Stimulated activated CD8-positive, alpha-beta memory T cell treated with anti-CD3 and anti-CD28 coated beads, Interleukin-15, amount 100 ng/mL, for 1 hour (primary cell): ENCODE results near the gene POLD4.
A peak's percentile ranks its signal among the peaks of the same experiment; 100 is the strongest.

Experiments used
- DNase-seq: peaks from one replicate; pipeline ENCODE4 v3.0.0-alpha.2; 2020; ENCODE audit warnings: low read depth

The POLD4 gene

DNA sequence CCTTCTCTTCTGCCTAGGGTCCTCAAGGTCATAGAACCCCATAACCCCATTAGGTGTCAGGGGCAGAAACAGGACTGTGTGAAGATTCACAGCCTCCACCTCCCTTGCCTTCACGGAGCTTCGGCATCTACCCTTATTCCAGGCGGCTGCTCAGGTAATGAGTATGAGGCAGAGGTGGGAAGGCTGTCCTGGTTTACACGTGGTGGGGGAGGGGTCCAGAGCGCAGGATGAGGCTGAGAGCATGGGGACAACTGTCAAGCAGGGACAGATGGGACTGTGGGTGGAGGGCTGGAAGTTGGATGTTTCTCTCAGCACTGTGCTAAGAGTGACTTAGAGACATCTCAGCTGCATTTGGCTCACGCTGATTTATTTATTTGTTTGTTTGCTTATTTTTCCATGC lies 34.2 kb upstream of the POLD4 start:
- no peak for DNase-seq

DNA sequence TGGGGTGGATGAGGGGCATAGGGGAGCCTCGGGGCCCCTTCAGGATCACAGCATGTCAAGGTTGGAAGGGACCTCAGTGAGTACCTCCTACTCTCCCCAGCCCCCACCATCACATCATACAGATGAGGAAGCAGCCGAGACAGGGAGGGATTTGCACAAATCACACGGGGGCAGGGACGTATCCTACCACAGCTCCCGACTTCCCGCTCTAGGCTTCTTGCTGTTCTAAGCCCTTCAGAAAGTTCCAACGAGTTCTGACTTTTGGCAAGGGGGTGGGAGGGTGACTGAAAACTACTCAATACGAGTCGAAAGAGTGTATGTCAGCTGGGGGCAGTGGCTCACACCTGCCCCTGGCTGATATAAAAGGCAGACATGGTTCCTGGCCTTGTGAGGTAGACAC lies 33.7 kb upstream of the POLD4 start:
- no peak for DNase-seq

DNA sequence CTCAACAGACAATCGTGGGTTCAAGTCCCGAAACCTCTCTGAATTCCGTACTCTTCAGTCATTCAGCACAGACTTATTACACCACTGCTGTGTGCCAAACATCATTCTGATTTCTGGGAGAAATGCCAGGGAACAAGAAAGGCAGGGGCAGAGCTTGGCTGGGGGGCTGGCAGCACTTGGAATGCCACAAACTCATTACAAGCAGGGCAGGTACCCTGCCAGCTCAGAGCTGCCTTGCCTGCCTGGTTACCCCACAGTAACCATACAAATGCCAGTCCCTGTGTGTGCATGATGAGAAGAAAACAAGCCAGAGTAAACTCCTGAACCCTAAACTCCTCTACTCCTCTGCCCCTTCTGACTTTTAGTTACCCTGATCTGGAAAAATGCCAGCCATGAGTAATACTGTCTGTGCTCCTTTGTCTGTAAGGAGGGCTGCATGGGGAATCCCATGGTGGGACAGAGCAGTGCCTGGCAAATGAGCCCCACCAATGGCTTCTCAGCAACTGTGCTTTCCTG lies 31.6 kb upstream of the POLD4 start:
- DNase-seq = no peak

DNA sequence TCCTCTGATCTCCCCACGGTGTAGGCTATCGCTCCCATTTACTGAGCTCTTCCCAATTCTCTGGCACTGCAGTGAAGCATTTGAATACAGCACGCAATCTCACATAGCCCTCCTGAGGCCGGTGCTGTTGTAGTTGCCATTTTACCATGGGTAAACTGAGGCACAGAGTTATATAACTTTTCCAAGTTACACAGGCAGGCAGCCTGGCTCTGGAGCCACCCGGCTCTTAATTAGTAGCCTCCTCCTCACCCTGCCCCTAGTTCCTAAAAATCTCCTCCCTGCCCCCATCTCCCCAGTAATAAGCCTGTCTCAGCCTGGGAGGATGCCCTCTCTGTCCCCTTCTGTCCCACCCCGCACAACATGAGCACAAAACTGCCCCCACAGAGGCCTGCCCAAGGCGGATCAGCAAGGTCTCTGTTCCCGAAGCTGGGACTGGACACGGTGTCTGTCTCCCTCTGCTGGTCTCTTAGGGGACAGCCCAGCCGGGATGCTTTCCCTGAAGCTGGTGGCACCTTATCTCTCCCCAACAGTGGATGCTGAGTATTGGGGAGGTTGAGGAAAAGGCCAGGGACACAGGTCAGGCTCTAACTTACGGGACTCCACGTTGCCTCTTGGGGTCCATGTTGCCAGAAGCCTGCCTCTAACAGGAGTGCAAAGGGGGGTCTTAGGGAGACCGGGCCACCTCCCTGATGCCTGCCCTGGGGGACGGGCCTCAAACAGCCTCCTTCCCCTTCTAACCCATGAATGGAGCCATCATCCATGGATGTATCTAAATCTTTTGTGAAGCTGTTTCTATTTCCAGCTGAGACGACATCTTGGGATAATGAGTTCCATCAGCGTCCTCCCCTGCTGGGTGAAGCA lies 29.2 kb upstream of the POLD4 start:
- DNase-seq = peak; percentile 75

DNA sequence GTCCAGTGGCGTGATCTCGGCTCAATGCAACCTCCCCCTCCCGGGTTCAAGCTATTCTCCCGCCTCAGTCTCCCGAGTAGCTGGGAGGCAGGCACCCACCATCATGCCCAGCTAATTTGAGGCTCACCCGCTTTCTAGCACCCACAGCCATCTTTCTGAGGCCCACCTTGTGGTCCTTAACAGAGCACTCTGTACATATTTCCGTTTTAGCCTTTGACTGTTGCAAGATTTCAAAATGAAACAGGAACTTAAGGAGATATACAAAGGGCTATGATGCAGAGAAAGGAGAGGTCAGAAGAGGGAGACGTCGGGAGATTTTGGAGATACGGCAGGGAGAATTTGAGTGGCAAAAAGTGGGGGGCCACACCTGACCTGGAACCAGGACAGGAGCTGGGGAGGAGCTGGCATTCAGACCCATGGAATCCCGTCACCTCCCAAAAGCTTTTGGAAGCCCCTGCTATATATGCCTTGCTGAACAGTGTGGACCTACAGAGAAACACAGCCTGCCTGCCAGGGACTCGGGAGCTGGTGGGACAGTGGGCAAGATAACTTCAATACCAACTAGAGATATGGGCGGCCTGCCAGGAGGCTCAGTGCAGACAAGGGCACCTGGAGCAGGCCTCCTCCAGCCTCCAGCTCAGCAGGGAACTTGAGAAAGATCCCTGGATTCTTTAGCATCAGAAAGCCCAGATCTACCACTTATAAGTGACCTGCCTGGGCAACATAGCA lies 28.1 kb upstream of the POLD4 start:
- no peak for DNase-seq

DNA sequence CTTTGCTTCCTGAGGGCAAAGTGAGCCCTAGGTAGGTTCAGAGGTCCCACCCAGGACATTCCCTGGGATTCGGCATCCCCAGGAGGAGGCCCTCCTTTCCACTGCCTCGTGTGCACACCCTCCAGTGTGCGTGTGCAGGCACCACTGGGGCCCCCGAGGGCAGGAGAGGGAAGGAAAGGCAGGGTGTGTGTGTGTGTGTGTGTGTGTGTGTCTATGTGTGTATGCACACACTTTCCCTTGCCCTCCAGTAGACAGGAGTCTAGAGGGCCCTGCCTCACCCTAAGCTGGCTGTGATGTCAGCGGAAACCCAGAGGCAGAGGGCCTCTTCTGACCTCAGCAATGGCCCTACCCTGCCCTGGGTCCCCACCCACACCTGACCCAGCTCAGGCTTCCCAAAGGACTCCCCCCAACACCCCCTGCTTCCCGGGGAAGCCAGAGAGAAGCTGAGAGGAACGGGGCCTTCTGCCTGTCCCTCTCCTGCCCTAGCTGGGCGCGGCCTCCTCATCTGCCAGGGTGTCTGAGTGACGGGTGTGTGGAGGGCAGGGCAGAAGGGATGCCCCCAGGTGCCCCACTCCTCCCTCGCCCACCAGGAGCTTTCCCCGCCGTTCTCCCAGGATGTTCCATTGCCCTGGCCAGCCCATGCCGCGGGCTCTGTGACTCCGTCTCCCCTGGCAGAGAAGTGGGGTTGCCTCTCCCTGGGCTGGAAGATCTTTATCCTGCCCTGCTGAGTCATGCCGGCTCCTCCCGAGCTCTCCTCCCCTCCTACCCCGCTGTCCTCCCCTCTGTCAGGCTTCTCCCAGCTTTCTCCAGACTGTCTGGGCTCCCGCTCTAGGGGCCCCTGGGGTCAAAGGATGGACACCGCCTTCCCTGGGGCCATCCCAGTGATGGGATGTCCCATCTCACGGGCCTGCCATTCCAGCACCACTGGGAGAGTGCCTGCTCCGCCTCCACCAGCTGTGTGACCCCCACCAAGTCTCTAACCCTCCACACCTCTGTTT lies 26.0 kb upstream of the POLD4 start:
- DNase-seq = no peak

DNA sequence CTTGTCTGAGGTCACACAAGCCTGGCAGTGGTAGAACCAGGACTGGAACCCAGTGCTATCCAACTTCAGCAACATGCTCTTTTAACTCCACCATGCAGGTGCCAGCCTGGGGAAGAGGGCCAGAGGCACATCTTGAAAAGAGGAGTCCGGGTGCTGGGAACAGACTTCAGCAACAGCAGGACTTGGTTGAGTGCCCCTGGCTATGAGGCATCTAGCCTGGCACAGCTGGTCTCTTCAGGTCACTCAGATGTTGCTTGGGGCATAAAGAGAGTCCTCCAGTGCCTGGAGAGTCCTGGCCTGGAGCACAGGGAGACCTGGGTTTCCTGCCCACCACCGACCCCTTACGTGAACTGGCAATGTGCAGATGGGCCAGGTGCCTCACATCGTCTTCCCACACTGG lies 25.2 kb upstream of the POLD4 start:
- no peak for DNase-seq

DNA sequence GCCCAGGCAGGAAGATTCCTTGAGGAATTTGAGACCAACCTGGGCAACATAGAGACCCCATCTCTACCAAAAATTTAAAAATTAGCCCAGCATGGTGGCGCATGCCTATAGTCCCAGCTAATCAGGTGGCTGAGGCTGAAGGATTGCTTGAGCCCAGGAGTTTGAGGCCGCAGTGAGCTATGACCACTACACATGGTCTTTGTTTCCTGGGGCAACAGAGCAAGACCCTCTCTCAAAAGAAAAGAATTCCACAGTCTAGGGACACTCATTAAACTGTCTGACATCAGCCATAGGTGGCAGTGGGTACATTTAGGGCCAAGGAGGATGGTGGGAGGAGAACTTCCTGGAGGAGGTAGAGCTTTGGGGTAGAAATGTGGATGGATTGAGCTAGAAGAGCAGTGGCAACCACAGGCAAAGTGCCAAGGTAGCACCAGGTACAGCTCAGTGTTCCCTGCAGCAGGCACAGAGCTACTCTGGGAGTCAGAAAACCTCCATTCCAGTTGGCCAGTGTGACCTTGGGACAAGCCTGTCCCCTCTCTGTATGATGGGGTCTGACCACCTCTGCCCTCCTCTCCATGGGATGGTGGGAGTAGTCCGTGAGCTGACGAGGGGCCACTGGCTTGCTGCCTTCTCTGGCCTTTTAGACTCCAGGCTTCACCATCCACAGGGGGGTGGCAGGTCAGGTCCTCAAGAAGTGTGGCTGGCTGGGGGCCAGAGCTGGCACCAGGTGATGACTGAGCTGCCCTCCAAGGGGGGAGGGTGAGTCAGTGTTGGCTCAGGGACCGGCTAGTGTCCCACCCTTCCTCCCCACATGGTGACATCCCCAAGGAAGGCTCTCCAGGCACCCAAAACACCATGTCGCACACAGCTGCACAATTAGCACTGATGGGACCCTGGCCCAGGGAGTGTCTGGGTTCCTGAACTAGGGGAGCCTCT lies 23.8 kb upstream of the POLD4 start:
- no peak for DNase-seq

DNA sequence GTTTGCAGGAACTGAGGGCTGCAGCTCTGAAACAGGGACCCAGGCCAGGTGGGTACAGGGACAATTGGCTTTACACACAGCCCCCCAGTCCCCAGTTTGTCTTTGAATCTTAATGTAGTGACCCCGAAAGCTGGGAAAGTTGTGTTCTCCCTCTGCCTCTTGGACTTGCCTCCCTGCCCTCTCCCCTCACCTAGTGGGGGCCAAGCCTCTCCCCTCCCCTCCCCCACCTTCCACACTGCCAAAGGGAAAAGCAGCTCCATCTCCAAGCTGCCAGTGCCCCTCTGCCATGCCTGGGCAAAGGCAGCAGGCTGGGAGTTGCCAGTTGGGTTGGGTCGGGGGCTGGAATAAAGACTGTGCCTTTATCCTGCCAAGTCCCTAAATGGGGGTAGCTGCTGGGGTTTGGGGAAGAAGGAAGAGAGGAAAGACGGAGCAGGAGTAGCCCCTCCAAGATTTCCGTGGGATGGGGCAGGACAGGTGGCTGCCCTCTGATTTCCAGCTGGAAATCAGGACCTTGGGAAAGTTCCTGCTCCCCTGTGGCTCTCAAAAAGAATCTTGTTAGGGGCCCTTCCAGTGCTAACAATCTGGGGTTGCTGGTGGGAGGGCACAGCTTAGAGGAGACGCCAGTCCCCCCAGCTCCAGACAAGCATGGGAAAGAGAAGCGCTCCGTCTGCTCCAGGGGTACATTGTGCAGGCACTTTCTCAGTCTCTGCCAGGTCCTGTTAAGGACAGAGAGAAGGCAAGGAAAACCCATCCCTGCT lies 22.9 kb upstream of the POLD4 start:
- no peak for DNase-seq

DNA sequence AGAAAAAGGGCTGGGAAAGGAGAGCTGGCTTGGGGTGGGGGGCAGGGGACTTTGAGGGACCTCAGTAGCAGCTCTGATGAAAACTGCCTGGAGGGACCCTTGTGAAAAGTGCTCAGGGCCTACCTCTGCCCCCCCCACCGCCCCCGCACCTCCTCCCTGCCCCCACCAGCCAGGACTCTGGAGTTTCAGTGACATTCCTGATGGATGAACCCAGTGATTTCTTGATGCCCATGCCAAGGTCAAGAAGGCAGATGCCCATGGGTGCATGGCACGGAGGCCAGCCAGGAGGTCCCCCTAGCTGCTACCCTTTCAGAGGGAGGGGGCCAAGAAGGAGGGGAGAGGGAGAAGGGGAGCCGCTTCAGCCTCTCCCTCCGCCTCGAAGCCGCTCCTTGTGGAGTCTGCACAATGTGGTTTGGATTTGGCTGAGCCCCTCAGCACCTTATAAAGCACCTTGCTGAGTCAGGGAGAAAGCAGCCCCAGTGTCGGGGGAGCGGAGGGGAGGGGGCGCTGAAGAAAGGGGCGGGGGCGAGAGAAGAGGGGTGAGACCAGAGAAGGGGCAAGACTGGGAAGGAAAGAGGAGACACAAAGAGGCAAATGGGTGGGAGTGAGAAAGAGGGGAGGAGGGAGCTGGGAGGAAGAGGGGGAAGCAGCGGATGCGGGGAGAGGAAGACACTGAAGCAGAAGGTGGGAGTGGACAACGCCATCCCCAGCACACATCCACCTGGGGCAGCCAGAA lies 22.1 kb upstream of the POLD4 start:
- DNase-seq = no peak

DNA sequence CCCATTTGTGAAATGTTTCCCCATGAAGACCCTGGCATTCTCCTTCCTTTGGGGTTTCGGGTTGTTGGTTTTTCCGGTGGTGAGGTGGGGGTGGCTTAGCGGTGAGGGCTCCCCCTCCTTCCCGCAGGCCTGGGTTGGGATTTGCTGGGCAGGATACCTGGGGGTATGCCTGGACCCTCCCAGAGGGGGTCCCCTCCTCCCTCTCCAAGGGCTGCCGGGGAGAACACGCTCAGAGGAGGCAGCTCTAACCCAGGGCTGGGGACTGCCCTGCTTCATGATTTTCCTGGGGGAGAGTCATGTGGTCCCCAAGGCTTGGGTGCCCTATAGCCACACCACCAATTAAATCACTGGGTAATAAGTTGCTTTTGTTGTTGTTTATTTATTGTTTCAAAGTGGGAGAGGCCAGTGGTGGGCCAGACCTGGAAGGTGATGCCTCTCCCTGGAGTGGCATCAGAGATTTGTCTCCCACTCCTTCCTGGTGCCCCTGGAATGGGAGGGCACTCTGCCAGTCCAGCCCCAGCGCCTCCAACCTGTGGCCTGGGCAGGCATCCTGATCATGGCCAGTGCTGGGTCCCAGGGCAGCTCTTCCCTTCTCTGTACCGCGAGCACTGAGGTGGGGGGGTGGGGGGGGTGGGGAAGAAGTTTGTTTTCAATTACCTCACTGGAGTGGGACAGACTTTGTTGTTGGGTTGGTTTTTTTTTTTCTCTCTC lies 21.4 kb upstream of the POLD4 start:
- no peak for DNase-seq

DNA sequence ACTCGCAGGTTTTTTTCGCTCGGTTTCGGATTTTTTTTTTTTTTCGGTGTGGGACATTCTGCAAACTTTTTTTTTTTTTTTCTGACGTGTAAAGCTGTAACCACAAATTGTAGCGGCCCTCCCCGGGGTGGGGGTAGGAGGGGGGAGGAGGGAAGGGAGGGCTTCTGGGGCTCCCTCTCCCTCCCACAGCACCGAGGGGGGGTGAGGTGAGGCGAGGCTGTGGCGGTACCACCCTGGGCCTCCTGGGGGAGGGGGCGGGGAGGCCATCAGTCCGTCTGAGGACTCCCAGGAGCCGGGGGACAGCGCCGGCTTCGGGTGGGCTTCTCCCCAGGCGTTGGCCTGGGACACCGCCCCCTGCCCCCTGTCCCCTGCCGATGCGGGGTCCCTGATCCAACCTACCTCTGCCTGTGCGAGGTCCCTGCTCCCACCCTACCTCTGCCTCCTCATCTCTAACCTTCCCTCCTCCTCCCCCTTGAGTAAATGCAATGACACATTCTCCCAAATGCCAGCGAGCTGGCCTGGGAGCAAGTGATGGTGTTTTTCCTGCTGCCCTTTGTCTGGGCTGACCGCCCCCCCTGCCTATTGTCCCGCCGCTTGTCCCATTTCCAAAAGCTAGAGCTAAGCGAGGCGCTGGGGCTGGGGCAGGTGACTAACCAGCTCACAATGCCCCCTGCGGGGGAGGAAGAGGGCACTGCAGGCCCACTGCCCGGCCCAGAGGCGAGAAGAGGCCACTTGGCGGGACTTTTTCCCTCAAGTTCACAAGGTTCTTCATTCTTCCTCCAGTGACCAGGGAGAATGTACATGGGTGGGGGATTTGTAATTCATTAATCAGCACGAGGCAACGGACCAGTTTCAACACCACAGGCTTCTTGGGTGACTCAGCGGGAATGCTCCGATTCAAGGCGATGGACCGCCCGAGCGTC lies 20.6 kb upstream of the POLD4 start:
- DNase-seq = peak; percentile 48

DNA sequence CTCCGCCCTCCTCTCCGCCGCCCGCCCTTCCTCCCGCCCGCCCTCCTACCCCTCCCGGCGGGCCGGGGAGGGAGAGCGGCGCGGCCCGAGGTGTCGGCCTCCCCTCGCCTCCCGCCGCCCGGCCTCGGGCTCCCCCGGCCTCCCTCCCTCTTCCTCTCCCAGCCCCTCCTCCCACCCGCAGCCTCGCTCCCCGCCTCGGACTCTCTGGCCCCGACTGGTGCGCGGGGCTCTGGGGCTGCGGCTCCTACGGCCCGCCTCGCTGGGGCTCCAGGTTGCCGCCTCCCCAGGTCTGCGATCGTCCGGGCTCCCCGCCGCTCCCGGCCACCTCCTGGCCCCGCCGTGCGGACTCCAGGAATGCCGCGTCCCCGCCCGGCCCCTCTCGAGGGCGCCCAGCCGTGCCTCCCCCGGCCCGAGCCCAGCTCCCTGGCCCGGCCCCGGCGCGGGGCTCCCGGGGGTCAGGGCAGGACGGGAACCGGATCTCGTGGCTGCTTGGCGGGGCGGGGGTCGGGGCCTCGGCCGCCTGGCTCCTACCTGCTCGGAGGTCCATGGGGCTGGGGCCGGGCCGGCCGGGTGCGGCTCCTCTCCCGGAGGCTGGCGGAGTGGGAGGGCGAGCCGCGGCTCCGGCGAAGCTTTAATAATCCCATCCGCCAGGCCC lies 19.8 kb upstream of the POLD4 start, which contains the start of gene CLCF1:
TSS of gene CLCF1 (minus strand) at position 606 of the 655 bp plus-strand sequence. CDS start at position 547, 59 bp downstream.
- no peak for DNase-seq

DNA sequence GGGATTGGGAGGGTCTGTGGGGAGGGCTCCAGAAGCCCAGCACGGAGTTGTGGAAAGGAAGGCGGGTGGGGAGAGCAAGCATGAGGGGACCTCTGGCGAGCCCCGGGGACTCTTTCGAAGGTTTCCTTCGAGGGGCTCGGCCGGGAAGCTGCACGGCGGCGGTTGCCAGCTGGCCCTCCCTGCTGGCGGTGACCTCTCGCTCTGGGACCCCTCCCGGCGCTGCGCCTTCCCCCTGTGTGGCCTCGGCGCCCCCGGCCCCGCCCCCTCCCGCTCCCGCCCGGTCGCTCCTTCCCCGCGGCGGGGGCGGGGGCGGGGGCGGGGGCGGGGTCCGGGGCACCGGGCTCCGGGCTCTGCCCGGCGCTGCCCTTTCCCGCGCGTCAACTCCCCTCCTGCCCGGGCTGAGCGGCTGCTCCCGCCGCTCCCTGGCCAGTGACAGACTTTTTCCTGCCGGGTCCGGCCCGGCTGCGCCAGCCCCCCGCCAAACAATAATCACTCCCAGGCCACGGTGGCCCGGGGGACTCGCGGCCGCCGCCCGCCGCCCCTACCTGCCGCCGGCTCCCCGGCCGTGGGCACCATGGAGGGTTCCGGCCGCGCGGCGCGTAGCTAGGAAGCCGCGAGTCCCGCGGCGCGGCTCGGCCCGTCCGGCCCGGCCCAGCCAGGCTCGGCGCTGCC lies 19.1 kb upstream of the POLD4 start:
- DNase-seq = no peak

DNA sequence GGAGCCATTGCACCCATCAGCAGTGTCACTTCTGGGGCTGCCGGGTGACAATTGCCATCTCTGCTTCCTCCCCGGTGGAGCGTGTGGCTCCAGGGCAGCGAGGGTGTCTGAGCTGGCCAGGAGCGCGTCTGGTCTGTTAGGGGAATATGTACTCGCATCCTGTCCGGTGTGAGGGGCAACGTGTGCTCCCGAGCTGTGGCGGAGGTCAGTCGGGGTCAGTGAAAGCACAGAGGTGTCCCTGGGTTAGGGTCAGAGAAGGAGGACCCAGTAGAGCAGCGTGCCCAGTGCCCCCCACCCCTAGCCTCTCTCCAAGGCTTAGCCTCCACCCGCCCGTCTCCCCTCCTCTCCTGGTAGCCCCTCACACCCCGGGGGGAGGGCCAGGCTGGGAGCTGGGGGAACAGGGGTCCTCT lies 18.6 kb upstream of the POLD4 start:
- no peak for DNase-seq

DNA sequence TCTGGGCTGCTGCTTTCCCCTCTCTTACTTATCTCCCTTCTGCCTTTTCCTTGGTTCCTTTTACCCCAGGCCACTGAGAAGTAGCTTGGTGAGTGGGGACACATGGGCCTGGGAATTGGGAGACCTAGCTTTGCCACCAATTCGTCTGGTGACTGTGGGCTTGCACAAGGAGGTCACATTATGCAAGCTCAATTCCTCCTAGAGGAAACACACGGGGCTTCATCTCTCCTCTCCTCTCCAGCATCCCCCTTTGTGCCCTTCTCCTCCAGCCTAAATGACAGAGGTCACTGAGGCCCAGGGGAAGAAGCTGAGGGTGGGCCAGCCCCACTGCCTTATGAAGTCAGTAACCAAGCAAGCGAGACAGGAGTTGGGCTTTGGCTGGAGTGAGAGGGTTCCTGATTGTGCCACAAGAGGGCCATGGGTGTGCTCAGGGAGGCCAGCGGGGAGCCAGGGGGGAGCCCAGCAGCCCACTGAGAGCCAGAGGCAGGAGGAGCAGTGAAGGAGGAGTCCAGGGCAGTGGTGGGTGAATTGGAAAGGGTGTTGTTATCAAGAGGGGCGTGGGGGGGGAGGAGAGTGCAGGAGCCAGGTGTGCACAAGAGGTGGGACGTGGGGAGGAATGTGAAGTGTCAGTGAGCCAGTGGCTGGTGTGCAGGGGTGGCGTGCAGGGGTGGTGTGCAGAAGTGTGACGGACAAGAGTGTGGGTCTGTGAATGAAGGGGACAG lies 18.0 kb upstream of the POLD4 start:
- DNase-seq = no peak
